NCI-H510A treated with DMSO at 0.1 percent for 48 hours (cell line): ENCODE data around the gene SIAH2.

Experiments
- DNase-seq: peaks from one replicate; lab custom pipeline; 2025; lab: John Stamatoyannopoulos, UW

The SIAH2 gene

GRCh38 chr3:150748684-150749047 lies 14.3 kb downstream of the SIAH2 start:
- DNase-seq, result no peak

DNA sequence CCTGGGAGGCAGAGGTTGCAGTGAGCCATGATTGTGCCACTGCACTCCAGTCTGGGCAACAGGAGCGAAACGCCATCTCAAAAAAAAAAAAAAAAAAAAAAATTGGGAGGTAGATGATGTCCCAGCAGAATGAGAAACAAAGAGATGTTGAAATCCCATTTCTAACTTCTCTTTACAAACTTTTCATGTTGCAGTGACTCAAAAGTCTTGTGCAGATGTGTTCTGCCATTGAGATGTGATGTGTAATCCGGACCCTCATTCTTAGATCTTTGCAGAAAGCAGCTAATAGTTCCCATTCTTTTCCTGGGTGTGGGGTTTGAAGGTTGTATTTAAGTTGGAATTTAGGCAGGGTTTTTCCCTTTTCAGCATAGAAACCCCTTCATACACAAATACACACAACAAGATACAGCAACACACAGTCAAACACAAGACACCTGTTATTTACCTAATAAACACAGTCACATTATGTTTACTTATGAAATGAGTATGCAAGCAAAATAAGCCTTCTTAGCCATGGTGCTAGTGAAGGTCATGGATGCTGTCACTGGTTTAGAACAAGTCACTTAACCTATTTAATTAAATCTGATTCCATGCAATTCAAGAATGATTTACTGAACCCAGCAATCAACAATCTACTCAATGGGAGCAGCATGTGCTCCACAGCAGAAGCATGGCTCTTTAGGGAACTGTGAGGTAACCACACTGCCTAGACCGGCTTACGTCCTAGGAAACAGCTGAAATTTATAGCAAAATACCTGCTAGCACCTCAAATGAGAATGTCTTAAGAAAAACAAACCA lies 14.9 kb downstream of the SIAH2 start:
- no peak for DNase-seq

GRCh38 chr3:150746791-150747590 lies 16.0 kb downstream of the SIAH2 start:
- DNase-seq, result no peak

- no peak for DNase-seq
These were observed 17.1 kb downstream of the SIAH2 start for GRCh38 chr3:150745832-150746231.

- no peak for DNase-seq
These were observed 18.1 kb downstream of the SIAH2 start for GRCh38 chr3:150744919-150745211.

GRCh38 chr3:150744041-150744918 lies 18.7 kb downstream of the SIAH2 start:
- DNase-seq, result no peak

GRCh38 chr3:150743508-150743907 lies 19.5 kb downstream of the SIAH2 start:
- no peak for DNase-seq

DNA sequence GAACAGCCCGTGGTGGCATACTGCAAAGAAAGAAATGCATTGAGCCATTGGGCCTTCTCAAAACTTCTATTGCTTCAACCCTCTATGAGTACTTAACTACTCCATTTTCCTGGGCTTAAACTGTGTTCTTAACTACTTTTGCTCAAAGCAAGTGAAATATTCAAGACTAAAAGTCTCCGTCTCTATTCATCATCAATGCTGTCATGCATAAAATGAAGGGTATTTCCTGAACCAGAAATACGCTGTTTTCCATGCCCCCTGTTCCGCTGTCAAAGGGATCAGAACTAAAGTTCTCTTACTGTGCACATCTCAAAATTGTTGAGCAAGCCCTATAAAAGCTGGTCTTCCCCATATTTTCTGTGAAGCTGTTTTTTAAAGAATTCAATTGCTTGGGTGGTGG lies 20.3 kb downstream of the SIAH2 start:
- no peak for DNase-seq

- no peak for DNase-seq
These were observed 20.8 kb downstream of the SIAH2 start for GRCh38 chr3:150742141-150742523.

DNA sequence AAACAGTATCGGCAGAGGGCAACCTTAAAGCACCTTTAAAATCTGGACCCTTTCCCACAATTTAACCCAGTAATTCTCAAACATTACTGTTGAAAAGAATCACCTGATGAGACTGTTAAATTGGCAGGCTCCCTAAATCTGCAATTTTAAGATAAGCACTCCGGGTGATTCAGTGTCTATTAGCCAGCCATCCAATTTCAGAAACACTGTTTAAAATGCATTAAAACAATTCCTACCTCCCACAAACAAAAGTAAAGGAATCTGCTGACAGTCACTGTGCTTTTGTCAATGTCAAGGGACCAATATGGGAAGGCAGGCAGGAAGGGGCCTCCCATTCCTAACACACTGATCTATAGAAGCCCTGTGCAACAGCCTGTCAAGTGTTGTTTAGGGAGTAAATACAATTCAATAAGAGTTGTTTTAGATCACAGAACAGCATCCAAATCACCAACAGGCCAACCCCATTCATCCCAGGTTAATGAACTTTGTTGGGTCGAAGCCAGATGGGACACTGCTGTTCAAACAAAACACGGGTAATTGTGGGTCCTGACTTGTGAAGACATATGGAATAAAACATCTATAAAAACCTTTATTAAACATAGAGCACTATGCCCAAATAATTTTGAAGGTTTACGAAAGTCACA lies 21.4 kb downstream of the SIAH2 start:
- no peak for DNase-seq

DNA sequence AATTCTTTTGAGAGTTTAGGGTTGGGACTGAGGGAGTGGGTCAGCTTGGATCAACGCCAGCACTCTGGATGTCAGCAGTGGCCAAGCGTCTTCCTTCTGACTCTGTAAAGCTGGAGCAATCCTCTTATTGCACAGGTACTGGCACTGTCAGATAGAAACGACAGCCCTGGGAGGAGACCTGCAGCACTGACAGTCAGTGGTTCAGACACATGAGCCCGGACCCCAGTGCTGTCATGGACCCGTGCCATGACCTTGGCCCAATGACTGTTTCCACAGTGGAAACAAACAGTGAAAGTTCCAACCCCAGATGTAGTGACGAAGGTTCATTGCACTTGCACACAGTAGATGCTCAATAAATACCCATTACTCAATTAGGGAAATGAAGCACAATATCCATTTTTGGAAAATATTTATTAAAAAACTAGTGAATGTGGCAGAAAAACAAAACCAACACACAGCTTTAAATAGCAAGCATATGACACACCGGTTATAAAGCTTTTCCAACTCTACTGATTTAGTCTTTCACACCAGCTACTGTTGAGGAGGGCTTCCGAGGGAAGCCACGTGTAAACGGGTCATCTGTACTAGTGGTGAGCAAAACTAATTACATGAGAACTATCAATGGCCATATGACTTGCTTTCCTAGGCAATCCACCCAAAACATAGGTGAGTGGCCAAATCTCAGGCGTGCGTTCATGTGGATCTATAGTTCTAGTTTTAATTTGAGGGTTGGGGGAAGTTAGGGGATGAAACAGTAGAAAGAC lies 22.1 kb downstream of the SIAH2 start:
- no peak for DNase-seq

DNA sequence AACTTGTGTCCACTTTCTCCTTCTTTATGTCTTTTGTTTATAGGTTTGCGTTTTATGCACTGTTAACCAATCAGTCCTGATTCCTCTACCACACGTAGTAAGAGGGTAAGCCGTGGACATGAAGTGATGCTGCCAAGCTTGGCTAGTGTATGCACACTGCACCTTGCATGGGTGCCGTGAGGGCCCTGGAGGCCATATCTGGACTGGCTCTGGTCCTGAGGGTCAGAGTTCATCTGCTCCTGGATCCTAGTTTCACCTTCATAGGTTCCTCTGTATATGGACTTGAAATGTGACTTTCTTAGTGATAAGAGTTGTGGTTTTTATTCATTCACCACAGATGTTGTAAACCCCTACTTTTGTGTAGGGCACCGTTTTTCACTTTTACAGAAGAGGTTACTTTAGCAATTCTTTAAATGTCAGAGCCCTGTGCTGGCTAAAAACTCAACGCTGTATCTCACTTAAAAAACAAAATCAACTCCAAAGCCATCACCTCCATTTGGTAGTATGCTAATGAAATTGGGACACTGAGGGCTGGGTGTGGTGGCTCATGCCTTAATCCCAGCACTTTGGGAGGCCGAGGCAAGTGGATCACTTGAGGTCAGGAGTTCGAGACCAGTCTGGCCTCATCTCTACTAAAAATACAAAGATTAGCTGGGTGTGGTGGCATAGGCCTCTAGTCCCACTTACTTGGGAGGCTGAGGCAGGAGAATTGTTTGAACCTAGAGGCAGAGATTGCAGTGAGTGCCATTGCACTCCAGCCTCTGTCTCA lies 22.9 kb downstream of the SIAH2 start:
- no peak for DNase-seq

DNA sequence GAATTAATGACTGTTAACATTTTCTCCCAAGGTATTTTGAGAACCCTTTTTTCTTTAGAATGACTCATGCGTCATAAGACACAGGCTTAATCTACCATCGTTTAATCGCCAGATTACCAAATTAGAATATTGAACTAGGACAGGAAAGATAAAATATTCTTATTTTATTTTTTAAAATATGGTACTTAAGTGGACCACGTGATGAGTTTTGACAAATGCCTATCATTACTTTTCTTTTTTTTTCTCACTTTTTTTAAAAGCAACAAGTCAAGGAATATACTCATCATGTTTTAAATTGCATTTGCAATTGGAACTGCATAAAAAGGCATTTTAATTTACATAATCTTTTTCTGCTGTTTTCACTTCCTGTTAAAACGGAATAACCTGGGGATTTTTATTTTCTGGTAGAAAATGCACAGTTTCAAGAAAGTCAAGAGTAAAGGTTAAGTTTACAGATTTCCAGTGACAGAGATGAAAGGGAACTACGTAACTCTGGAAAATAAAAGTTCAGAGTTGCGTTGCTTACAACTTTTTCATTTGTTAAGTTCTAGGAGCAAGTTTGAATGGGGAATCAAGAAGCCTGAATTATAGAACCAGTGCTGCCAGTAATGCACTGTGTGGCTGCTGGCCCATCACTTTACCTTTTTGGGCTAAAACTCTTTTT lies 23.6 kb downstream of the SIAH2 start:
- DNase-seq, result no peak

GRCh38 chr3:150738688-150739087 lies 24.3 kb downstream of the SIAH2 start:
- peak; percentile 17 for DNase-seq

DNA sequence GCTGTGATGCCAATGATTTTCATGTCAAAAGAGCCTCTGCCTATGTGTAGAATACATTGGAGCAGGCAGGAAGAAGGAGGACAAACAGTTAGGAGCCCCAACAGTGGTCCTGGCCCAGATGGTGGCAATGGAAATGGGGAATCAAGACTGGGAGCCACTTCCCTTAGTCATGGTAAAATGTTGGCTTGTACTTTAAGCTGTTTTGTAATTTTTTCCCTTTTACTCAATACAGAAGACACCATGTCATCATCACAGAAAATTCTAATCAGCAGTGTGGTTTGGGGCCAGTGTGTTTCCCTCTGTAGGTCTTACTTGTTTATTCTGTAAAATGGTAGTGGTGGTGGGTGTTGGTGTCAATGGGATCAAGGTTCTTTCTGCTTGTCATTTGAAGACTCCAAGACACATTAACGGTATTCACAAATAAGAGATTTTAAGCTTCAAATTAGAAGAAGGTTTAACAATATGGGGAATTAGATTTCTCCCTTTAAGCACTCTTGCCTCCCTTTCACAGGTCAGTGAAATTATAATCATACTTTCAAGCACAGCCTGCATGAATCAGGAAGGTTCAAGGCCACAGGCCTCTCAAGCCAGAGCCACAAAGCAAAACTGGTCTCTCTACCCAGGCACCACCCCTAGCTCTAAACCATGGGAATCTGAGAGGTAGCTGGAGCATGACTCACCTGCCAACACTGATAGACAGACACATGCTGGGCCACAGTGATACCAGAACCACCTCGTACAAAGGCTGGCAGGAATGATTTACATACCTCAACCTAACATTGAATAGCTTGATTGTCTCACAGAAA lies 24.9 kb downstream of the SIAH2 start:
- DNase-seq, result no peak

- DNase-seq, result no peak
These were observed 25.8 kb downstream of the SIAH2 start for GRCh38 chr3:150736903-150737832.

GRCh38 chr3:150736316-150736719 lies 26.7 kb downstream of the SIAH2 start:
- DNase-seq, result no peak

GRCh38 chr3:150734795-150735119 lies 28.2 kb downstream of the SIAH2 start:
- no peak for DNase-seq
